Measurements from ENCODE around the gene NAV2.

The NAV2 gene

GRCh38 chr11:19768815-19769214 is 56.2 kb downstream of the NAV2 start:
- Histone ChIP-seq H3K4me2 (ENCODE audit: low read length) (no peak overlapping the region), H2AK5ac (ENCODE audit: low read length) (no peak overlapping the region), H3K79me2 (ENCODE audit: control insufficient read depth, insufficient read depth, low read length, poor library complexity) (no peaks in the 10 kb centered on the region), H3K27ac (ENCODE audit: low read depth, low read length) (no peak overlapping the region), H3K23ac (ENCODE audit: low read length) (no peak overlapping the region), H2BK120ac (ENCODE audit: insufficient read depth, low read length, poor library complexity) (no peak overlapping the region), H3K4me1 (ENCODE audit: control insufficient read depth in 1 of 2, insufficient read depth in 2 of 2, low read length in 2 of 2) (peaks cover 11 to 12% of the 10 kb centered on the region in 2 experiments), H3K4me3 (ENCODE audit: low read depth, low read length) (no peak overlapping the region), H2AFZ (ENCODE audit: insufficient read depth, low read length, poor library complexity) (no peak overlapping the region), H4K91ac (ENCODE audit: low read depth, low read length) (no peak overlapping the region), H3K14ac (ENCODE audit: low read length) (no peak overlapping the region), H4K8ac (ENCODE audit: low read depth, low read length) (no peak overlapping the region), H2BK5ac (ENCODE audit: low read depth, low read length, poor library complexity) (no peak overlapping the region), H4K12ac (ENCODE audit: low read depth, low read length) (no peak overlapping the region), H3K4ac (ENCODE audit: low read depth, low read length) (no peak overlapping the region), H3K36me3 (ENCODE audit: control insufficient read depth in 1 of 2, insufficient read depth in 2 of 2, low read length in 2 of 2) (no peaks in the 10 kb centered on the region), H3K18ac (ENCODE audit: low read length) (no peak overlapping the region), H2BK12ac (ENCODE audit: low read length) (no peak overlapping the region), H3K9ac (ENCODE audit: low read length) (no peak overlapping the region), H3K9me3 (ENCODE audit: insufficient read depth, low read depth, low read length) (peaks cover 2% of the 10 kb centered on the region), H3K27me3 (ENCODE audit: insufficient read depth, low read length) (no peaks in the 10 kb centered on the region), H3K79me1 (ENCODE audit: low read length) (peaks cover 2% of the 10 kb centered on the region)
- no peak for DNase-seq

DNA sequence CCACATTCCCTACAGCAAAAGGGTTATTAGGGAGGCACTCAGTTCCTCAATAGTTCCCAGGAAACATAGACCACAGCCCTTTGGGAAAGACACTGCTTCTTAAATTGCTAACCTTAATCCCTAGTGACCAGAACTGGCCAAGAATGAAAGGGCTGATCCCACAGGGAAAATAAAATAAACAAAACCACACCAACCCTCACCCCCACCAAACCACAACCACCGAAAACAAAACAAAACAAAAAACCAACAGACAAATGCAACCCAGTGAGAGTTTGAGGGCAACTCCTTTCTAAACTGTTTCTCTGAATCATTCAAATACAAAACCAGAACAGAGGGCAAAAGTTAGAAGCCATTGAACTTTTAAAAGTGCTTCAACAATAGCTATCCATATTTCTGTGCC is 57.2 kb downstream of the NAV2 start:
- Histone ChIP-seq H2BK120ac (ENCODE audit: insufficient read depth, low read length, poor library complexity) (no peak overlapping the region), H3K4ac (ENCODE audit: low read depth, low read length) (no peak overlapping the region), H2BK5ac (ENCODE audit: low read depth, low read length, poor library complexity) (no peak overlapping the region), H3K14ac (ENCODE audit: low read length) (no peak overlapping the region), H2AK5ac (ENCODE audit: low read length) (no peak overlapping the region), H3K36me3 (ENCODE audit: control insufficient read depth in 1 of 2, insufficient read depth in 2 of 2, low read length in 2 of 2) (no peaks in the 10 kb centered on the region), H3K27me3 (ENCODE audit: insufficient read depth, low read length) (no peaks in the 10 kb centered on the region), H4K91ac (ENCODE audit: low read depth, low read length) (no peak overlapping the region), H3K23ac (ENCODE audit: low read length) (no peak overlapping the region), H3K9me3 (ENCODE audit: insufficient read depth, low read depth, low read length) (peaks cover 2% of the 10 kb centered on the region), H2AFZ (ENCODE audit: insufficient read depth, low read length, poor library complexity) (no peak overlapping the region), H3K9ac (ENCODE audit: low read length) (no peak overlapping the region), H3K4me3 (ENCODE audit: low read depth, low read length) (no peak overlapping the region), H3K27ac (ENCODE audit: low read depth, low read length) (no peak overlapping the region), H3K18ac (ENCODE audit: low read length) (no peak overlapping the region), H2BK12ac (ENCODE audit: low read length) (no peak overlapping the region), H3K4me2 (ENCODE audit: low read length) (no peak overlapping the region), H4K8ac (ENCODE audit: low read depth, low read length) (no peak overlapping the region), H3K4me1 (ENCODE audit: control insufficient read depth in 1 of 2, insufficient read depth in 2 of 2, low read length in 2 of 2) (peaks cover 11 to 12% of the 10 kb centered on the region in 2 experiments), H3K79me2 (ENCODE audit: control insufficient read depth, insufficient read depth, low read length, poor library complexity) (no peaks in the 10 kb centered on the region), H3K79me1 (ENCODE audit: low read length) (peaks cover 2% of the 10 kb centered on the region), H4K12ac (ENCODE audit: low read depth, low read length) (no peak overlapping the region)
- no peak for DNase-seq
- WGBS (ENCODE audit: extremely low coverage, insufficient coverage, insufficient read length), result no CpG with 5 or more reads among the region's 1 CpG

DNA sequence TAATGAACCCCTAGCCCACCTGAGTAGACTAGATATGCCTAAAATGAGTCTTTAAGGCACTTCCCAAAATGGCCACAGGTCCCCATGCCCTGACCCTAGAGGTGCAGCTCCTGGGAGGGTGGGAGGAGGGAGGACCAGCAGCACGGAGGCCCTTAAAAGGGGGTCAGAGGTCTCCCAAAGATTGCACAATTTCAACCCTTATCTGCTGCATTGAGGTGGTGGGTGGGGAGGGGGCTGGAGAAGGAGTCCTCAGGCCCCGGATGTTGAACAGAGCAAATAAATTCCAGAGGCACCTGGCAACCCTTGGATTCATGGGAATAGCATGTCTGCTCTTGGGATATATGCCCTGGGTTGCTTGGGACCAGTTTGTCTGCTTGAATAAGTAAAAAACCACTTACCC is 57.6 kb downstream of the NAV2 start:
- Histone ChIP-seq H3K4me2 (ENCODE audit: low read length) (no peak overlapping the region), H3K79me1 (ENCODE audit: low read length) (peaks cover 2% of the 10 kb centered on the region), H3K27ac (ENCODE audit: low read depth, low read length) (no peak overlapping the region), H3K36me3 (ENCODE audit: control insufficient read depth in 1 of 2, insufficient read depth in 2 of 2, low read length in 2 of 2) (no peaks in the 10 kb centered on the region), H2AFZ (ENCODE audit: insufficient read depth, low read length, poor library complexity) (no peak overlapping the region), H3K18ac (ENCODE audit: low read length) (no peak overlapping the region), H3K9ac (ENCODE audit: low read length) (no peak overlapping the region), H4K8ac (ENCODE audit: low read depth, low read length) (no peak overlapping the region), H3K23ac (ENCODE audit: low read length) (no peak overlapping the region), H3K9me3 (ENCODE audit: insufficient read depth, low read depth, low read length) (peaks cover 2% of the 10 kb centered on the region), H3K79me2 (ENCODE audit: control insufficient read depth, insufficient read depth, low read length, poor library complexity) (no peaks in the 10 kb centered on the region), H3K27me3 (ENCODE audit: insufficient read depth, low read length) (no peaks in the 10 kb centered on the region), H2BK120ac (ENCODE audit: insufficient read depth, low read length, poor library complexity) (no peak overlapping the region), H3K4ac (ENCODE audit: low read depth, low read length) (no peak overlapping the region), H3K4me1 (ENCODE audit: control insufficient read depth in 1 of 2, insufficient read depth in 2 of 2, low read length in 2 of 2) (peaks cover 11 to 12% of the 10 kb centered on the region in 2 experiments), H2BK5ac (ENCODE audit: low read depth, low read length, poor library complexity) (no peak overlapping the region), H3K4me3 (ENCODE audit: low read depth, low read length) (no peak overlapping the region), H2BK12ac (ENCODE audit: low read length) (no peak overlapping the region), H3K14ac (ENCODE audit: low read length) (no peak overlapping the region), H4K91ac (ENCODE audit: low read depth, low read length) (no peak overlapping the region), H4K12ac (ENCODE audit: low read depth, low read length) (no peak overlapping the region), H2AK5ac (ENCODE audit: low read length) (no peak overlapping the region)
- no peak for DNase-seq
- WGBS (ENCODE audit: extremely low coverage, insufficient coverage, insufficient read length), result no CpG with 5 or more reads among the region's 2 CpGs

DNA sequence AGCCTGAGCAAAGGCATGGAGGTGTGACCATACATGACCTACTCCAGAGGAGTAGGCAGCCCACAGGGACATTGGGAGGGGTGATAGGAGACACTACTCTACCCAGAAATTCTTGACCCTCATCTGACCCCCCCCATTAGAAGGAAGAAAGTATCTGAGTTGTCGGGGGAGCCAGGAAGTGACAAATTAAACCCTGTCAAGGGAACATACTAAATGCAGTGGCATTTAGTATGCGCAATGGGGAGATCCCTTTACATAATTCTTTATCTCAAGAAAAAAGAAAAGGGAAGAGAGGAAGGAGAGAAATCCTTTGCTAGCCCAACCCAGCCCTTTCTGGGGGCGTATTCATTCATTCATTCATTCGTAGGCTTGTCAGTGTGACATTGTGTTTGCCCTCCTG is 58.8 kb downstream of the NAV2 start:
- Histone ChIP-seq H2BK5ac (ENCODE audit: low read depth, low read length, poor library complexity) (no peak overlapping the region), H3K79me2 (ENCODE audit: control insufficient read depth, insufficient read depth, low read length, poor library complexity) (no peaks in the 10 kb centered on the region), H3K4ac (ENCODE audit: low read depth, low read length) (no peak overlapping the region), H2AK5ac (ENCODE audit: low read length) (no peak overlapping the region), H4K91ac (ENCODE audit: low read depth, low read length) (no peak overlapping the region), H3K9me3 (ENCODE audit: insufficient read depth, low read depth, low read length) (peaks cover 2% of the 10 kb centered on the region), H3K9ac (ENCODE audit: low read length) (no peak overlapping the region), H4K8ac (ENCODE audit: low read depth, low read length) (no peak overlapping the region), H3K23ac (ENCODE audit: low read length) (no peak overlapping the region), H3K4me3 (ENCODE audit: low read depth, low read length) (no peak overlapping the region), H3K4me1 (ENCODE audit: control insufficient read depth in 1 of 2, insufficient read depth in 2 of 2, low read length in 2 of 2) (peaks cover 11 to 15% of the 10 kb centered on the region in 2 experiments), H4K12ac (ENCODE audit: low read depth, low read length) (no peak overlapping the region), H3K4me2 (ENCODE audit: low read length) (no peak overlapping the region), H2BK120ac (ENCODE audit: insufficient read depth, low read length, poor library complexity) (no peak overlapping the region), H2AFZ (ENCODE audit: insufficient read depth, low read length, poor library complexity) (no peak overlapping the region), H3K27me3 (ENCODE audit: insufficient read depth, low read length) (no peaks in the 10 kb centered on the region), H3K27ac (ENCODE audit: low read depth, low read length) (no peak overlapping the region), H3K79me1 (ENCODE audit: low read length) (peaks cover 2% of the 10 kb centered on the region), H3K14ac (ENCODE audit: low read length) (no peak overlapping the region), H3K36me3 (ENCODE audit: control insufficient read depth in 1 of 2, insufficient read depth in 2 of 2, low read length in 2 of 2) (no peaks in the 10 kb centered on the region), H3K18ac (ENCODE audit: low read length) (no peak overlapping the region), H2BK12ac (ENCODE audit: low read length) (no peak overlapping the region)
- no peak for DNase-seq
- no CpG with 5 or more reads among the region's 4 CpGs for WGBS (ENCODE audit: extremely low coverage, insufficient coverage, insufficient read length)

Measured in trophoblast cell (in vitro differentiated cells and primary cell).